GM12878 (cell line): ENCODE data around the gene STX1A. TPM values are rescaled to one million over a fixed set of nuclear protein-coding genes. Genes with fewer than 3 reads are reported as not detected.
A peak's percentile ranks its signal among the peaks of the same experiment; 100 is the strongest.

Experiments
- ATAC-seq: fragments of 200-7000 bp; cut with Tn5 transposase; 3 replicates; pipeline ENCODE4 v1.9.1; 2020; ENCODE audit warnings: mild to moderate bottlenecking, moderate library complexity
- BruUV-seq: library from RNA; stranded (reverse); fragments of 400-500 nt; replicated peaks from 2 replicates; lab custom pipeline; 2021; lab: Mats Ljungman, UMichigan
- CTCF ChIA-PET: fragments of 300-600 bp; sonication (Branson Sonifier 250); formaldehyde crosslinking; extraction: SDS; loops from one replicate; lab custom pipeline; 2021; ENCODE audit warnings: inconsistent platforms; lab: Yijun Ruan, JAX
- POLR2A ChIA-PET: fragments of 350-600 bp; formaldehyde crosslinking; extraction: SDS; loops from one replicate; lab custom pipeline; 2021; ENCODE audit warnings: inconsistent platforms; lab: Charles Lee
- RAD21 ChIA-PET: fragments of 300-600 bp; sonication (Branson Sonifier 250); formaldehyde crosslinking; loops from one replicate; lab custom pipeline; 2023; ENCODE audit warnings: antibody characterized with exemption; ENCODE audit not compliant: unreplicated experiment; lab: Charles Lee
- SMC1A ChIA-PET: fragments of 300-600 bp; sonication (Branson Sonifier 250); formaldehyde crosslinking; loops from one replicate; lab custom pipeline; 2023; ENCODE audit not compliant: unreplicated experiment, uncharacterized antibody; lab: Charles Lee
- DNase-seq: peaks from one replicate; pipeline ENCODE4 v3.0.0-alpha.2; 2011; ENCODE audit warnings: low read depth, low spot score
- FAIRE-seq: peaks from 3 replicates; lab custom pipeline; 2011; peaks lifted over from hg19 to GRCh38; lab: Jason Lieb, UNC
- H2AFZ ChIP-seq: 2 replicates; pipeline ENCODE4 v1.6.0; 2011; ENCODE audit warnings: low read depth, low read length, control low read depth; ENCODE audit not compliant: control insufficient read depth
- H3K27ac ChIP-seq: 2 replicates; pipeline ENCODE4 v1.5.1; 2011; ENCODE audit warnings: control low read depth; ENCODE audit not compliant: control insufficient read depth, insufficient read depth
- H3K27me3 ChIP-seq, 2 experiments: replicated peaks in 1 of 2; 2 replicates each; pipeline versions ENCODE4 v1.6.0 to v1.6.1; 2011; ENCODE audit warnings: low read length in 1 of 2; ENCODE audit not compliant: control insufficient read depth in 2 of 2, insufficient read depth in 2 of 2
- H3K36me3 ChIP-seq, 2 experiments: 2 replicates each; pipeline ENCODE4 v1.5.1; 2011; ENCODE audit warnings: low read length in 1 of 2; ENCODE audit not compliant: control insufficient read depth in 2 of 2, insufficient read depth in 2 of 2
- H3K4me1 ChIP-seq: 2 replicates; pipeline ENCODE4 v1.6.1; 2011; ENCODE audit warnings: mild to moderate bottlenecking, low read length, moderate library complexity, mixed read lengths; ENCODE audit not compliant: control insufficient read depth, insufficient read depth
- H3K4me2 ChIP-seq: 2 replicates; pipeline ENCODE4 v1.6.0; 2011; ENCODE audit warnings: control low read depth; ENCODE audit not compliant: control insufficient read depth, insufficient read depth
- H3K4me3 ChIP-seq: fragments of 200-600 bp; sonication (generic); 2 replicates; pipeline ENCODE4 v1.5.1; 2016
- H3K79me2 ChIP-seq: 2 replicates; pipeline ENCODE4 v1.6.0; 2011; ENCODE audit warnings: low read length; ENCODE audit not compliant: control insufficient read depth, insufficient read depth
- H3K9ac ChIP-seq: 2 replicates; pipeline ENCODE4 v1.8.0; 2011; ENCODE audit warnings: low read length, control low read depth, mixed read lengths; ENCODE audit not compliant: control insufficient read depth, insufficient read depth
- H3K9me3 ChIP-seq: replicated peaks from 3 replicates; pipeline ENCODE4 v1.5.1; 2011; ENCODE audit warnings: mild to moderate bottlenecking, low read length; ENCODE audit not compliant: control insufficient read depth, insufficient read depth
- H4K20me1 ChIP-seq: 2 replicates; pipeline ENCODE4 v1.6.0; 2011; ENCODE audit not compliant: control insufficient read depth, insufficient read depth
- ATF3 ChIP-seq: IDR thresholded peaks from 2 replicates; pipeline ENCODE4 v1.6.1; 2011; ENCODE audit warnings: low read depth, mild to moderate bottlenecking, low read length, moderate library complexity, borderline replicate concordance; ENCODE audit errors: extremely low read depth
- CBFB ChIP-seq: IDR thresholded peaks from 2 replicates; pipeline ENCODE4 v1.6.1; 2016; ENCODE audit warnings: antibody characterized with exemption, low read depth
- E2F8 ChIP-seq: fragments of 450-650 bp; IDR thresholded peaks from 2 replicates; pipeline ENCODE4 v1.6.1; 2018; ENCODE audit warnings: mild to moderate bottlenecking, low read depth, moderate library complexity; ENCODE audit not compliant: partially characterized antibody
- NR2C2 ChIP-seq: IDR thresholded peaks from 2 replicates; pipeline ENCODE4 v1.6.1; 2011; ENCODE audit warnings: borderline replicate concordance, low read depth; ENCODE audit not compliant: control insufficient read depth, insufficient read length
- NR2F1 ChIP-seq: fragments of 450-650 bp; conservative IDR thresholded peaks from 2 replicates; pipeline ENCODE4 v1.6.1; 2017; ENCODE audit warnings: mild to moderate bottlenecking
- RB1 ChIP-seq: fragments of 450-650 bp; formaldehyde crosslinking; IDR thresholded peaks from 2 replicates; pipeline ENCODE4 v1.6.1; 2017; ENCODE audit warnings: mild to moderate bottlenecking, borderline replicate concordance
- SMAD1 ChIP-seq: fragments of 450-650 bp; IDR thresholded peaks from 2 replicates; pipeline ENCODE4 v1.6.1; 2018; ENCODE audit warnings: mild to moderate bottlenecking, low read depth; ENCODE audit not compliant: partially characterized antibody
- SMAD5 ChIP-seq: IDR thresholded peaks from 2 replicates; pipeline ENCODE4 v1.6.1; 2016; ENCODE audit warnings: antibody characterized with exemption, low read depth
- STAT1 ChIP-seq: fragments of 450-650 bp; conservative IDR thresholded peaks from 2 replicates; pipeline ENCODE4 v1.6.1; 2014; ENCODE audit warnings: antibody characterized with exemption, mild to moderate bottlenecking
- WGBS: methylation state at CpG from one replicate; pipeline ENCODE4 v1.1.6; 2016; ENCODE audit warnings: low lambda C conversion rate; ENCODE audit not compliant: insufficient replicate concordance, insufficient coverage; ENCODE audit errors: missing lambda C conversion rate; 5-methylcytosine and 5-hydroxymethylcytosine counted together
- in situ Hi-C: fragments of 300-500 bp; cut with MboI; formaldehyde crosslinking; loops from 9 replicates; pipeline ENCODE4 v1.14.3; 2018; ENCODE audit warnings: mixed read lengths
- intact Hi-C: fragments of 100-400 bp; cut with micrococcal nuclease; formaldehyde crosslinking; loops from one replicate; pipeline ENCODE4 v1.14.2; 2022; ENCODE audit not compliant: unreplicated experiment
- polyA plus RNA-seq, 11 experiments: library from polyadenylated mRNA; depleted of rRNA in 4 of 11; unstranded in 6 of 11; stranded (reverse) in 5 of 11; fragments of >200 nt; fragmentation: Nextera tagmentation in 4 of 11; fragmentation: Illumina TruSeq in 1 of 11; extraction: Ambion mirVana in 4 of 11; extraction: Trizol in 1 of 11; gene quantifications; 1 replicate in 1 of 11; 2 replicates in 10 of 11; pipeline versions ENCODE4 v1.2.1 to v1.2.3, GENCODE V29; 2011 to 2016; ENCODE audit warnings: inconsistent platforms in 2 of 11, missing spikeins in 2 of 11, low read depth in 1 of 11
- total RNA-seq, 4 experiments: library from RNA; depleted of rRNA in 3 of 4; stranded (reverse); fragments of >200 nt in 3 of 4; fragmentation: Illumina TruSeq in 1 of 4; extraction: Trizol in 1 of 4; gene quantifications; 2 replicates each; pipeline versions ENCODE4 v1.2.1 to v1.2.3, GENCODE V29; 2013 to 2021

Gene STX1A
- total and polyA plus RNA-seq, 10 of the 15 experiments (the other 5 are each of a cell fraction or from before 2014, with no cell fraction given): 0.15 to 5.3 (median 2.5) TPM

GRCh38 chr7:73703757-73704639 lies 15.5 kb downstream of the STX1A start:
- ChIA-PET CTCF (no interaction called here), POLR2A (interaction anchor here (0.6 kb wide), 1 partner anchor 73 kb away, joined by 3 read pairs; no protein-coding TSS in a partner anchor), RAD21 (no interaction called here), SMC1A (no interaction called here)
- 0 out of 2 replicates have a peak overlapping the region, but pooled peaks have one; percentile 25 for H3K4me2 ChIP-seq
- intact Hi-C loops (no loop called here), in situ Hi-C loops (no loop called here)
- no peaks in the 10 kb centered on the region for H4K20me1 ChIP-seq
- no TSS peak for BruUV-seq
- TF ChIP-seq RB1 (no peak), E2F8 (no peak), SMAD1 (no peak), NR2F1 (no peak), SMAD5 (no peak), STAT1 (no peak), CBFB (no peak), ATF3 (no peak), NR2C2 (no peak)
- no peaks in the 10 kb centered on the region for H3K79me2 ChIP-seq
- H3K4me1 ChIP-seq: no peaks in the 10 kb centered on the region
- no peak for FAIRE-seq
- ATAC-seq: peak; percentile 48
- peak overlapping the region; percentile 39 for H2AFZ ChIP-seq
- H3K27me3 ChIP-seq: no peaks in the 10 kb centered on the region
- no peak for DNase-seq
- no peak overlapping the region for H3K27ac ChIP-seq
- peaks cover 2 to 8% of the 10 kb centered on the region in 2 experiments; a peak in 3 of 4 replicates for H3K36me3 ChIP-seq
- WGBS: 36% methylated on average over 35 of the region's 45 CpGs
- no peak overlapping the region for H3K9ac ChIP-seq
- no peaks in the 10 kb centered on the region for H3K9me3 ChIP-seq
- H3K4me3 ChIP-seq: no peak overlapping the region
